Neural progenitor cell (in vitro differentiated cells): ENCODE data around the gene ITGAL. TPM values are rescaled to one million over a fixed set of nuclear protein-coding genes. Genes with fewer than 3 reads are reported as not detected.
"Not testable (repeated sequence)": the region's sequence is repeated elsewhere in the genome, so short reads cannot be mapped to it uniquely, and the experiment has no call there.

ENCODE experiments used
- DNase-seq: peaks from one replicate; pipeline ENCODE4 v3.0.0-alpha.2; 2016; ENCODE audit warnings: low spot score
- H2AFZ ChIP-seq: fragments of 200-600 bp; sonication (generic); replicated peaks from 2 replicates; pipeline ENCODE4 v1.6.1; 2016; ENCODE audit warnings: antibody characterized with exemption
- H3F3A ChIP-seq: fragments of 200-600 bp; sonication (generic); 2 replicates; pipeline ENCODE4 v1.6.1; 2016; ENCODE audit warnings: antibody characterized with exemption, low read depth
- H3K27ac ChIP-seq: fragments of 200-600 bp; sonication (generic); 2 replicates; pipeline ENCODE4 v1.5.1; 2016; ENCODE audit warnings: mild to moderate bottlenecking
- H3K27me3 ChIP-seq: fragments of 200-600 bp; sonication (generic); 2 replicates; pipeline ENCODE4 v1.6.1; 2016; ENCODE audit warnings: mild to moderate bottlenecking, moderate library complexity
- H3K36me3 ChIP-seq: fragments of 200-600 bp; sonication (generic); 2 replicates; pipeline ENCODE4 v1.5.1; 2016
- H3K4me1 ChIP-seq: fragments of 200-600 bp; sonication (generic); 2 replicates; pipeline ENCODE4 v1.6.1; 2016; ENCODE audit warnings: mixed run types
- H3K4me2 ChIP-seq: fragments of 200-600 bp; sonication (generic); 2 replicates; pipeline ENCODE4 v1.6.1; 2016
- H3K4me3 ChIP-seq: fragments of 200-600 bp; sonication (generic); 2 replicates; pipeline ENCODE4 v1.5.1; 2016
- H3K79me2 ChIP-seq: fragments of 200-600 bp; sonication (generic); 2 replicates; pipeline ENCODE4 v1.6.1; 2016; ENCODE audit warnings: low read depth
- H3K9ac ChIP-seq: fragments of 200-600 bp; sonication (generic); 2 replicates; pipeline ENCODE4 v1.6.1; 2016
- H3K9me3 ChIP-seq: fragments of 200-600 bp; sonication (generic); 2 replicates; pipeline ENCODE4 v1.5.1; 2016; ENCODE audit warnings: low read depth
- H4K20me1 ChIP-seq: fragments of 200-600 bp; sonication (generic); 2 replicates; pipeline ENCODE4 v1.6.1; 2016; ENCODE audit warnings: low read depth
- H3K27ac Mint-ChIP-seq: 3 replicates; pipeline ENCODE4 v1.8.0; 2021; ENCODE audit warnings: mixed read lengths
- H3K27me3 Mint-ChIP-seq: 2 replicates; pipeline ENCODE4 v1.8.0; 2022; ENCODE audit warnings: low read depth, mild to moderate bottlenecking, inconsistent platforms, moderate library complexity, mixed read lengths; ENCODE audit not compliant: insufficient read depth
- H3K36me3 Mint-ChIP-seq: 3 replicates; pipeline ENCODE4 v1.8.0; 2021; ENCODE audit warnings: mixed read lengths
- H3K4me1 Mint-ChIP-seq: 3 replicates; pipeline ENCODE4 v1.8.0; 2021; ENCODE audit warnings: mixed read lengths
- H3K4me3 Mint-ChIP-seq: 3 replicates; pipeline ENCODE4 v1.8.0; 2021; ENCODE audit warnings: mild to moderate bottlenecking, moderate library complexity, mixed read lengths
- H3K9me3 Mint-ChIP-seq: 3 replicates; pipeline ENCODE4 v1.8.0; 2020; ENCODE audit warnings: mixed read lengths
- CTCF ChIP-seq: fragments of 200-600 bp; sonication (generic); IDR thresholded peaks from 2 replicates; pipeline ENCODE4 v1.5.1; 2017; ENCODE audit warnings: antibody characterized with exemption, mild to moderate bottlenecking
- EZH2 ChIP-seq: fragments of 200-600 bp; sonication (generic); IDR thresholded peaks from 2 replicates; pipeline ENCODE4 v1.6.1; 2017; ENCODE audit warnings: antibody characterized with exemption, mild to moderate bottlenecking, moderate library complexity
- EZH2phosphoT487 ChIP-seq: fragments of 200-600 bp; sonication (generic); IDR thresholded peaks from 2 replicates; pipeline ENCODE4 v1.6.1; 2017; ENCODE audit warnings: antibody characterized with exemption
- total RNA-seq: library from RNA; depleted of rRNA; stranded (reverse); fragments of >200 nt; gene quantifications from 2 replicates; pipeline ENCODE4 v1.2.3, GENCODE V29; 2015; ENCODE audit warnings: low replicate concordance

ITGAL gene
- total RNA-seq, 1 donor from 2014 or later: not detected

GRCh38 chr16:30457743-30458560, 14.6 kb upstream of the ITGAL start:
- Histone ChIP-seq H3K4me1 (no peaks in the 10 kb centered on the region), H4K20me1 (no peaks in the 10 kb centered on the region), H3K27me3 (no peaks in the 10 kb centered on the region), H3K36me3 (no peaks in the 10 kb centered on the region), H3K27ac (no peak overlapping the region), H3K79me2 (no peaks in the 10 kb centered on the region), H3F3A (no peaks in the 10 kb centered on the region), H2AFZ (no peak overlapping the region), H3K4me2 (no peak overlapping the region), H3K9me3 (no peaks in the 10 kb centered on the region), H3K4me3 (no peak overlapping the region), H3K9ac (no peak overlapping the region)
- Mint-ChIP-seq H3K4me3 (no peak overlapping the region), H3K4me1 (no peaks in the 10 kb centered on the region), H3K36me3 (no peaks in the 10 kb centered on the region), H3K9me3 (no peaks in the 10 kb centered on the region), H3K27me3 (peaks cover 6% of the 10 kb centered on the region), H3K27ac (no peak overlapping the region)
- TF ChIP-seq EZH2: no peak
- no peak for TF ChIP-seq CTCF
- no peak for TF ChIP-seq EZH2phosphoT487
- DNase-seq: no peak

- Histone ChIP-seq H2AFZ (no peak overlapping the region), H3F3A (no peaks in the 10 kb centered on the region), H3K27me3 (no peaks in the 10 kb centered on the region), H3K4me2 (no peak overlapping the region), H3K4me3 (no peak overlapping the region), H3K79me2 (no peaks in the 10 kb centered on the region), H3K4me1 (no peaks in the 10 kb centered on the region), H3K27ac (no peak overlapping the region), H3K36me3 (no peaks in the 10 kb centered on the region), H3K9me3 (no peaks in the 10 kb centered on the region), H4K20me1 (no peaks in the 10 kb centered on the region), H3K9ac (no peak overlapping the region)
- Mint-ChIP-seq H3K27ac (no peak overlapping the region), H3K27me3 (peaks cover 6% of the 10 kb centered on the region), H3K9me3 (no peaks in the 10 kb centered on the region), H3K4me3 (no peak overlapping the region), H3K36me3 (no peaks in the 10 kb centered on the region), H3K4me1 (no peaks in the 10 kb centered on the region)
- TF ChIP-seq EZH2 (no peak), EZH2phosphoT487 (no peak), CTCF (no peak)
- no peak for DNase-seq
These were observed 13.8 kb upstream of the ITGAL start for GRCh38 chr16:30458561-30459394.

- H3K36me3 ChIP-seq: no peaks in the 10 kb centered on the region
- H3K27me3 ChIP-seq: no peaks in the 10 kb centered on the region
- no peak overlapping the region for H3K4me3 Mint-ChIP-seq
- no peak overlapping the region for H3K27ac ChIP-seq
- no peak overlapping the region for H3K4me2 ChIP-seq
- no peaks in the 10 kb centered on the region for H3K79me2 ChIP-seq
- H3K36me3 Mint-ChIP-seq: no peaks in the 10 kb centered on the region
- H3K4me1 ChIP-seq: no peaks in the 10 kb centered on the region
- no peak overlapping the region for H3K9ac ChIP-seq
- peaks cover 3% of the 10 kb centered on the region for H3K27me3 Mint-ChIP-seq
- H3K4me3 ChIP-seq: no peak overlapping the region
- no peak for DNase-seq
- no peak overlapping the region for H3K27ac Mint-ChIP-seq
- no peaks in the 10 kb centered on the region for H3F3A ChIP-seq
- no peaks in the 10 kb centered on the region for H3K9me3 Mint-ChIP-seq
- H4K20me1 ChIP-seq: no peaks in the 10 kb centered on the region
- no peaks in the 10 kb centered on the region for H3K4me1 Mint-ChIP-seq
- TF ChIP-seq EZH2phosphoT487 (no peak), CTCF (no peak), EZH2 (no peak)
- H3K9me3 ChIP-seq: no peaks in the 10 kb centered on the region
- no peak overlapping the region for H2AFZ ChIP-seq
These were observed 13.1 kb upstream of the ITGAL start for GRCh38 chr16:30459456-30459855.

GRCh38 chr16:30461426-30461825, 11.1 kb upstream of the ITGAL start:
- not testable (repeated sequence) for H3K4me3 ChIP-seq, H3K27ac Mint-ChIP-seq, H3K4me1 Mint-ChIP-seq, H4K20me1 ChIP-seq, H3K27me3 ChIP-seq, H3K9ac ChIP-seq, H3K9me3 ChIP-seq, H3K79me2 ChIP-seq, H2AFZ ChIP-seq, H3K4me3 Mint-ChIP-seq, H3K36me3 Mint-ChIP-seq, H3K4me1 ChIP-seq, H3K4me2 ChIP-seq, DNase-seq, H3K27ac ChIP-seq, H3K36me3 ChIP-seq, H3F3A ChIP-seq, H3K9me3 Mint-ChIP-seq, H3K27me3 Mint-ChIP-seq
